Upper lobe of left lung (tissue), 4 donors: ENCODE results near the gene LRRC52.

ENCODE experiments used
- CTCF ChIP-seq, 6 experiments: fragments of 450-650 bp in 4 of 6; fragments of 200-600 bp in 2 of 6; sonication (generic) in 2 of 6; IDR thresholded peaks; one replicate each; pipeline ENCODE4 v1.5.1; 2016 to 2019; ENCODE audit warnings: antibody characterized with exemption in 6 of 6
- POLR2A ChIP-seq, 4 donors: fragments of 450-650 bp; IDR thresholded peaks; one replicate each; pipeline ENCODE4 v1.5.1; 2016 to 2017; ENCODE audit warnings: antibody characterized with exemption in 4 of 4, mild to moderate bottlenecking in 2 of 4

- TF ChIP-seq POLR2A (IDR thresholded peaks at IDR 0.05) (no peak), CTCF (IDR thresholded peaks at IDR 0.05) (no peak)
Observed at GRCh38 chr1:165527251-165528007, 16.4 kb upstream of the LRRC52 start.
